Large intestine (tissue), 3 donors: ENCODE measurements around the gene RASSF1. TPM values are rescaled to one million over a fixed set of nuclear protein-coding genes. Genes with fewer than 3 reads are reported as not detected.

Source experiments
- DNase-seq, 2 donors: peaks; one replicate each; pipeline versions ENCODE4 v3.0.0 to v3.0.0-alpha.2; 2013
- H3K27ac ChIP-seq: one replicate; pipeline ENCODE4 v1.5.1; 2013; ENCODE audit warnings: low read length
- H3K27me3 ChIP-seq: 2 replicates; pipeline ENCODE4 v1.6.1; 2013; ENCODE audit warnings: low read length; ENCODE audit not compliant: control insufficient read depth, insufficient read depth
- H3K36me3 ChIP-seq: 2 replicates; pipeline ENCODE4 v1.6.1; 2013; ENCODE audit warnings: low read length; ENCODE audit not compliant: control insufficient read depth, insufficient read depth
- H3K4me1 ChIP-seq: one replicate; pipeline ENCODE4 v1.6.1; 2013; ENCODE audit warnings: low read length; ENCODE audit not compliant: control insufficient read depth, insufficient read depth
- H3K4me3 ChIP-seq: one replicate; pipeline ENCODE4 v1.5.1; 2013; ENCODE audit warnings: low read length
- H3K9me3 ChIP-seq: one replicate; pipeline ENCODE4 v1.6.1; 2013; ENCODE audit warnings: mild to moderate bottlenecking, low read depth, low read length, moderate library complexity; ENCODE audit not compliant: control insufficient read depth
- WGBS: methylation state at CpG from one replicate; pipeline ENCODE4 v1.1.5; 2013; ENCODE audit warnings: low lambda C conversion rate; ENCODE audit not compliant: insufficient coverage; 5-methylcytosine and 5-hydroxymethylcytosine counted together
- polyA plus RNA-seq: library from polyadenylated mRNA; unstranded; fragments of 120-200 nt; gene quantifications from one replicate; pipeline ENCODE4 v1.2.1, GENCODE V29; 2013

The RASSF1 gene
- polyA plus RNA-seq, 1 donor, result 19.5 TPM

DNA sequence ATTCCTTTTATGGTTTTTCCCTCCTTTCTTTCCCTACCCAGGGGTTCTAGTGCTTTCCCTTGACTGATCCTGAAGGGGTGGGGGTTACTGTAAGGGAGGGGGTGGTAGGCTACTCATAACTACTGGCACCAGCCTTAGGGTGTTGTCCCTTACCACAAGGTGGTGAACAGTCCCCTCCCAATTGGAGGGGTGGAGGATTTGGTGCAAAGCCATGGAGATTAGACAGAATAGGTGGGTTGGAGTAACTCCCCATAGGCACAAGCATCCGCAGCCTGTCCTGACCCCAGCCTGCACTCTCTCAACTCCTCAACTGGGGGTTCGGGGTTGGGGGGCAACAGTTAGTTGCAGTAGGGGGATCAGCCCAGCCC lies 15.5 kb downstream of the RASSF1 start:
- H3K27ac ChIP-seq, result no peak overlapping the region
- H3K9me3 ChIP-seq, result no peaks in the 10 kb centered on the region
- H3K36me3 ChIP-seq, result peaks cover 25% of the 10 kb centered on the region
- DNase-seq, result no peak
- H3K4me3 ChIP-seq, result no peak overlapping the region
- H3K4me1 ChIP-seq, result peaks cover 47% of the 10 kb centered on the region
- no peaks in the 10 kb centered on the region for H3K27me3 ChIP-seq
- WGBS, result no CpG with 5 or more reads among the region's 2 CpGs

DNA sequence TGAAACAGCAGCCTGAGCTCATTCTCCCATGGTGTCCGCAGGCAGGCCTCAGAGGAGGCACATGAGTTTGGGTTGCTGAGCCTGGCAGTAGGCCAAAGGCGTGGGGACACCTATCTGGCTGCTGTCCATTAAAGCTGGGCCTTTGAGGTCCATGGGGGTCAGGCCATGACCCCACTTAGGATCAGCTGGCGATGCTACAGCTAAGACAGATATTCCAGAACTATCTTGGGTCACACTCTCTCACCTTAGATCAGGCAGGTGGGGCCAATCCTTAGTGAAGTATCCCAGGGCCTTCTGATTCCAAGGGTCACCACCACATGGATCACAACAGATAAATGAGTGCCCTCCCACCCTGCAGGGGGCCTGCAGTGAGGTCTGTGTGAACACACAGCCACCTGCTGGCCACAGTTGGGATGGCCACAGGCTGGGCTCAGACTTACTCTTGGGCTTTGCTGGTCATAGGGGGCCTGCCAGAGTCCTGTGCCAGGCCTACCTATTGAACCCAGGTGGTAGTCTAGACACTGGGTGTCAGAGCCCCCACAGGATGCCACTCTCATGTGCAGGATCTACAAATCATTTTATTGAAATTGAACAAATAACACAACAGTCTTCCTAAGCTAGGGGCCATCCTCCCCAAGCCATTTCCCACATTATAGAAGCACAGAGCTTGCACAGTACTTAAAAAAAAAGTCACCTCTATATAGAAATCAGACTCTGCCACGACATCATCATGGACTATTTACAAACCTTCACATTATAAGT lies 16.1 kb downstream of the RASSF1 start:
- Histone ChIP-seq H3K4me1 (peaks cover 52% of the 10 kb centered on the region), H3K4me3 (no peak overlapping the region), H3K9me3 (no peaks in the 10 kb centered on the region), H3K27me3 (no peaks in the 10 kb centered on the region), H3K36me3 (peaks cover 23% of the 10 kb centered on the region), H3K27ac (peak overlapping the region; percentile 94)
- DNase-seq, result peak; percentile 86 to 88
- WGBS, result no CpG with 5 or more reads among the region's 4 CpGs

DNA sequence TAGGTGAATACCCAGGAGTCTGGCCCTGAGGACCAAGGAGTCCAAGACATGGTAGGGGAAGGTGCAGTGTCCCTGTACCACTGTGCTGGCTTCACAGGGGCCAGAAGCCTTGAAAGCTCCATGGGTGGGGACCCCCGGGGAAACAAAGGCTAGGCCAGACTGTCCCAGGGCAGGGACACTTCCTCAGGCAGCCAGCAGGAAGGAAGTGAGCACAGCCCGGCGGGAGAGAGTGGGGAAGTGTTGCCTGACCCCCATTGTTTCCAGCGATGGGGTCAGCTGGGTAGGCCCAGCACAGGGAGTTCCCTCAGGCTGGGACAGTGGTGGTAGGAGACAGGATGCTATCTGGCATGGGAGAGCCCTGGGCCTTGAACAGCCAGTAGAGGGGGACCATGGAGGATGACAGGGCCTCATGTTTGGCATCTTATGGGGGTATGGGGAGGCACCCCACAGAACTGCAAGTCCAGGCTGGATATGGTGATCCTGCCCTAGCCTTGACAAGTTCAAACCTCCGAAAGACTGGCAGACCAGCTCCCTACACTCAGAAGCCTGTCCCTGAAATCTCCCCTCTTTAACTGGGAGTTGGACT lies 16.9 kb downstream of the RASSF1 start:
- peaks cover 27% of the 10 kb centered on the region for H3K36me3 ChIP-seq
- peaks cover 60% of the 10 kb centered on the region for H3K4me1 ChIP-seq
- H3K27ac ChIP-seq, result peak overlapping the region; percentile 94
- no peak overlapping the region for H3K4me3 ChIP-seq
- no peaks in the 10 kb centered on the region for H3K9me3 ChIP-seq
- no peak for DNase-seq
- no CpG with 5 or more reads among the region's 5 CpGs for WGBS
- no peaks in the 10 kb centered on the region for H3K27me3 ChIP-seq

DNA sequence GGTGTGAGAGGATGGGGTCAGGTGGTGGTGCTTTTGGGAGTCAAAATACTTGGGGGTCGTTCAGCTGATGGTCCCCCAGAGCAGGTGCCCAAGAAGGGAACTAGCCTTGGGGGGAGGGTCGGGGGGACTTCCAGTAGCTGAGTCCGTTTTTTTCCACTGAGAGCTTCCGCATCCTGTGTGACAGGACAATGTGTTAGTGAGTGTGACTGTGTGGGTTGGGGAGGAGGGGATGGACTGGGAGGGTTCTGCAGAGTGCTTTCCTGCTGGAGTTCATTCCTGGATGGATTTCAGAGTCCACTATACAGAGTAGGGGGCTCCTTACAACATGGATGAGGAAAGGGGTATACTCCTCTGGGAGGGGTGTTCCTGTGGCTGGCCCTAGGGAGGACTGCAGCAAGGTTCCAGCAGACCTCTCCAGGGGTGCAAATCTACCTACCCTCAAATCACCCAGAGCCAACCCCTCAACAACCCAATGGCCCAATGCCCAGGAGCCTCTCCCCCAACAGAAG lies 17.5 kb downstream of the RASSF1 start:
- Histone ChIP-seq H3K27ac (peak overlapping the region; percentile 94), H3K27me3 (no peaks in the 10 kb centered on the region), H3K36me3 (peaks cover 32% of the 10 kb centered on the region), H3K9me3 (no peaks in the 10 kb centered on the region), H3K4me3 (no peak overlapping the region), H3K4me1 (peaks cover 60% of the 10 kb centered on the region)
- no CpG with 5 or more reads among the region's 4 CpGs for WGBS
- peak in 1 of 2 donors; percentile 34 for DNase-seq

DNA sequence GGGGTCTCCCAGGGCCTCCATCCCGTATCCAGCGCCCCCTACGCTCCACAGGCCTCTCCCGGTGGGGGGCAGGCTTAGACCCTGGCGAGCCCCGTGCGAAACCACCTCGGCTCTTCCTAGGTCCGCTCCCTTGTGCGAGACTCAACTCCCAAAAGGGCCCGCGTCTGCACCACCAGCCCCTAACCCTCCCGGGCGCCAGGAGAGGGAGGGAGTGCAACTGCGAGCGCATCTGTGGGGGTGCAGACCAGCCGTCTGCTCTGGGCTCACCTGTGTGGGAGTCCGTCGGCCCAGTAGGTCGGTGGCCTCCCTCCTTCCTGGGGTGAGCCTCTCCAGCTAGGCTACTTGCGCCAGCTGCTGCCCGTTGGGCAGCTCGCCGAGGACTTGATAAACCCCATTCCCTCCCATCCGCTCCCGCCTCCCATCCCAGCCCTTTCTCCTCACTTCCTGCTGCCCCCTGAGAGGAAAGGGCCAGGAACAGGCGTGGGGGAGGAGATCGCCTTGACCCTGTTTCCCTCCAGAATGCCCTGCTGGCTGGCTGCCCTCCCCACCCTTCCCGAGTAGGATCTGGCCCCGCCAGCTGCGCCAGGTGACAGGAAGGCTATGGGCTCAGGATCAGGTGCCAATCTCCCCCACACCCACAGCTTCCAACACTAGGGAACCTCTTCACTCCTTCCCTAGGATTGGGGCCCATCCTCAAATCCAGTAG lies 18.1 kb downstream of the RASSF1 start, which contains the start of gene HYAL2:
HYAL2 (minus strand) TSS at position 360 of the 706 bp plus-strand sequence. CDS start 2,256 bp downstream, outside the sequence.
- H3K4me3 ChIP-seq, result peak within 1 kb of the TSS; percentile 71
- H3K36me3 ChIP-seq, result peaks cover 38% of the 10 kb centered on the region
- H3K9me3 ChIP-seq, result no peaks in the 10 kb centered on the region
- peak within 1 kb of the TSS; percentile 94 for H3K27ac ChIP-seq
- no CpG with 5 or more reads among the region's 31 CpGs for WGBS
- H3K27me3 ChIP-seq, result no peaks in the 10 kb centered on the region
- peak in 1 of 2 donors; percentile 38 for DNase-seq
- peaks cover 66% of the 10 kb centered on the region for H3K4me1 ChIP-seq

DNA sequence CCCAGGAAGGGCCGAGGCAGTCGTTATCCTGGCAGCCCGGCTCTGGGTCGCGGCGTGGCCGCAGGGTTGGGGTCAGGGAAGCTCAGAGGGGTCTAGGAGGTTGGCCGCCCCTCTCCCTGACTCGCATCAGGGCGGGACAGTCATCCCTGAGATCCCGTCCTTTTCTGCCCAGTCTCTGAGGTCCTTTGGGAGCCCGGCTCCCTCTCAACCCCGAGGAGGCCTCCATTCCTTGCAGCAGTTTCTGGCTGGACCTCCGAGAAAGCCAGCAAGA lies 18.6 kb downstream of the RASSF1 start:
- DNase-seq, result no peak
- Histone ChIP-seq H3K9me3 (no peaks in the 10 kb centered on the region), H3K27me3 (no peaks in the 10 kb centered on the region), H3K4me1 (peaks cover 70% of the 10 kb centered on the region), H3K27ac (peak overlapping the region; percentile 94), H3K36me3 (peaks cover 43% of the 10 kb centered on the region), H3K4me3 (peak overlapping the region; percentile 71)
- WGBS, result no CpG with 5 or more reads among the region's 14 CpGs

DNA sequence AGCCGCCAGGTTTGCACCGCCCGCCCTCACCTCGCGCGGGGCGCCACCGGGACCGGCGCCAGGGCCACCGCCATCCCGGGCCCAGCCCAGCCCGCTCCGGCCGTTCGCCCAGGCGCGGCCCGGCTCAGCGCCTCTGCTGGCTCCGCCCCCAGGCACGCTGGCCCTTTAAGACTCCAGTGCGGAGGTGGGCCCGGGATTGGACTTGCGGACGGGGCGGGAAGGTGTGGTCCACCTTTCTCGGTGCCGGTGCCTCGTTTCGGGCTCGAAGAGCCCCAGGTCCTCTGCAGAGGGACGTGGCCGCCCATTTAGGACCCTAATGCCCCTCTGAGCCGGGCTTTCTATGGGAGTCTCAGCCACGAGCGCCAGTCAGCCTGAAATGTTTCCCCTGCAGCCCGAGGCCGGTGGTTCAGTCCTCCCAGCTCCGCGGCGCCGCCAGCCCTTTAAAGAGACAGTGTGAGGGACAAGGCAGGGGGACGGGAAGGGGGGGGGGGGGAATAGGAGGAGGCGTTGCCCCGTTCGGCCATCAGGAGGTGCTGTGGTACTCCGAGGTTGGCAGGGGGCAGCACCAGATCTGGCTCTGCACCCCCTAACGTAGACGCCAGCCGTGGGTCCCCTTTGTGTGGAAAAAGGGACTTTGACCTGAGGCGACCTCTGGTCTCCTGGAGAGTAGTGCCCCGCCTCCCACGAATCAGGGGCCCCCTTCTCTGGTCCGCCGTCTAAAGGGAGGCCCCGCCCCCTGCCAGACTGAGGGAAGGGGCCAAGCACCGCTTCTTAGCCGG lies 19.1 kb downstream of the RASSF1 start:
- Histone ChIP-seq H3K4me1 (peaks cover 72% of the 10 kb centered on the region), H3K36me3 (peaks cover 46% of the 10 kb centered on the region)

DNA sequence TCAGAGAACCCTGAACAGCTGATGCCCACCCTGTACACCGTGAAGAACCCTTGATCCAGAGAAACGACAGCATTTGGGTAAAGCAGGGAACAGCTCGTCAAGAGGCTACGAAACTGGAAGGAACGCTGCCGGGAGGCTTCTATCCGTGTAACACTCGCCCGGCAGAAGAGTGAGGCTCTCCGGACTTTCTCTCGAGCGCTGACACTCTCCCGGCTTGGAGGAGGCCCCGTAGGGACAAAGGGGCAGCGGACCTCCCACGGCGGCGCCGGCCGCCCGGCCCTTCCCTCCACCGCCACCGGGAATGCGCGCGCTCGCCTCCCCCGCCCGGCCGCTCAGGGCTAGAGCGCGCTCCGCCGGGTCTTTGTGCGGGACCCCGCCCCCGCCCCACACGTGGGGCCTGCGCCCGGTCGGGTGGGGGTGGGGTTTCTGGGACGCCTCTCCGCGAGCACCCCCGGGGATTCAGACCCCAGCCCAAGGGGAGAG lies 19.7 kb downstream of the RASSF1 start:
- H3K27ac ChIP-seq, result peak overlapping the region; percentile 94
- H3K4me1 ChIP-seq, result peaks cover 76% of the 10 kb centered on the region
- H3K9me3 ChIP-seq, result no peaks in the 10 kb centered on the region
- H3K36me3 ChIP-seq, result peaks cover 45% of the 10 kb centered on the region
- H3K27me3 ChIP-seq, result no peaks in the 10 kb centered on the region
- peak overlapping the region; percentile 71 for H3K4me3 ChIP-seq
- peak; percentile 75 to 93 for DNase-seq
- no CpG with 5 or more reads among the region's 45 CpGs for WGBS

More for the DNA sequence above, 19.1 kb downstream of the RASSF1 start:
- Histone ChIP-seq H3K4me3 (peak overlapping the region; percentile 71), H3K27ac (peak overlapping the region; percentile 94), H3K9me3 (no peaks in the 10 kb centered on the region), H3K27me3 (no peaks in the 10 kb centered on the region)
- DNase-seq, result peak; percentile 87 to 97
- no CpG with 5 or more reads among the region's 59 CpGs for WGBS

DNA sequence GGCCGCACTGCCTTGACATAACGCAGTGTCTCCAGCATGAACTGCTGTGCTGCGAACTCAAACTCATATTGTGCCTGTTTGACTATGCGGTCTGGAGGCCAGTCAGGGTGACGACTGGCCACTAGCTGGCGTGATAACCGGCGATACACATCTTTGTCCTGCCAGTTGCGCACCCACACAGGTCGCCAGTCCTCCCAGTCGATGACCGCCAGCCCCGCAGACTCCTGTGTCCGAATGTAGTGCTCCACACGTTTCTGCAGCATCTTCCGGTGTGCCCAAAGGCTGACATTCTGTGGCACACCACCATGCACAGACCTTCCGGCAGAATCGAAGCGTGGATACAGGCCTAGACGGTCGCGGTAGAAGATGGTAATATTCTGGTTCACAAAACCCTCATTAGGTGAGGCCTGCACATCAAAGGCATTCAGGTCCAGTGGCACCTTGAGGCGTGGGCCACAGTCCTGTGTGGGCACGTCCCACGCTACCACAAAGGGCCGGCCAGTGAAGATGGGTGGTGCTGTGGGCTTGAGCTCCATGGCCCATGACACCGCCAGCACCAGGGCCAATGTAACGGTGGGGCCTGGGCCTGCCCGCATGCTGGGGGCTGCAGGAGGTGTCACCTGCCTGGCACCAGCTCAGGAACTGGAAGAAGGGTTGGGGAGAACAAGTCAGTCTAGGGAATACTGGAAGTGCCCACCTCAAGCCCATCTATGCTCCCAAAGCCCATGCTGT lies 20.6 kb downstream of the RASSF1 start:
- H3K27me3 ChIP-seq, result no peaks in the 10 kb centered on the region
- H3K4me3 ChIP-seq, result peak overlapping the region; percentile 71
- peaks cover 42% of the 10 kb centered on the region for H3K36me3 ChIP-seq
- peak overlapping the region; percentile 94 for H3K27ac ChIP-seq
- peaks cover 75% of the 10 kb centered on the region for H3K4me1 ChIP-seq
- WGBS, result no CpG with 5 or more reads among the region's 29 CpGs
- no peaks in the 10 kb centered on the region for H3K9me3 ChIP-seq
- DNase-seq, result no peak
